HG02943 (cell line): ENCODE results near the gene MAML3.

Source experiments
- ATAC-seq: cut with Tn5 transposase; IDR thresholded peaks from one replicate; pipeline ENCODE4 v1.9.1; 2021; ENCODE audit warnings: mild to moderate bottlenecking, low read depth, moderate library complexity; ENCODE audit not compliant: unreplicated experiment

MAML3 gene

DNA sequence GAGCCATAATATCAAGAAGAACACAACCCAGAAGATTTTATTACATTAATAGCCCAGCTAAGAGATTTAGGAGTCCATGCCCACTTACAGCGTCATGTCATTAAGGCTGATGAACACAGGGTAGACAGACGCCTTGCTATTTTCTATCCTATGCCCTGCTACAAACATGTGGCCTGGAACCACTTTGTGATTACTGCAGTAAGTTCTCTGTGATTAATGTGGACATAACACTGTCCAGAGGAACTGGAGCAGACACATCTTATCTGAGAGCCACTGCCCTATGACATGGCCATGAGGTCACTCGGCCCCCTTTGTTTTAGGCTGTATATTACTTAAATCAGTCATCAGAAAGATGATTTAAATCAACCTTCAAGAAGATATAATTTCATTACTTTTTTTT is 211.7 kb downstream of the MAML3 start:
- no peak for ATAC-seq

DNA sequence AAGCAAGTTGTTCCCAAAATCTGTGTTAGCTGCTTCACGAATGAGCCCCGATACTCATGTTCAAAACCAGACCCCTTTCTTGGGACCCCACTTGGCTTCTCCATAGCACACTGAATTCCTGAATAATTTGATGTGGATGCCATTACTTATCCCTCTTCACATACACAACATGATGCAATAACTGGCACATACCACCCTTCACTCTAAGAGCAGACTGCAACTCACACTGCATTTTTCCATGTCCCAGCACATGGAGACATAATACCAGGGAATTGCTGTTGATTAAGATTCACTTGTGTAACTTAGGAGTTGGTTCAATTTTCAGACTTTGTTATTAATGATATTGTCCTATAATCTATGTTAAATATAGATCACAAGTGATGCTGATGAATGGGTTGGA is 213.4 kb downstream of the MAML3 start:
- ATAC-seq, result no peak

DNA sequence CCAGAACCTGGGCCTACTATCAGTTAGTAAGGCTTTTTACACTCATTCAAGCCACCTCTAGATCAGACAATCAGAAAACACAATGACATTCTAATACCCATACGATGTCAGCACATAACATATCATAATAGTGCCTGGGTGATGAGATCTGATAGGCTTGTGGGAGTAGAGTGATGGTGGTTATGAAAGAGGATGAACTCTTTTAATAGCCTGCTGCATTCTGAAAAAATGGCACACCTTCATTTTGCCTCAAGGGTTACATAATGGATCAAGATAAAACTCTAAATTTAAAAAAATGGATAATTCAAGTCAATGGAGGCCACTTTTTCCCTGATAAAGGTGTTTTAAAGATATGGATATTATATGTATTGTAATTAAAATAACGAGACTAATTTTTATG is 215.6 kb downstream of the MAML3 start:
- no peak for ATAC-seq

DNA sequence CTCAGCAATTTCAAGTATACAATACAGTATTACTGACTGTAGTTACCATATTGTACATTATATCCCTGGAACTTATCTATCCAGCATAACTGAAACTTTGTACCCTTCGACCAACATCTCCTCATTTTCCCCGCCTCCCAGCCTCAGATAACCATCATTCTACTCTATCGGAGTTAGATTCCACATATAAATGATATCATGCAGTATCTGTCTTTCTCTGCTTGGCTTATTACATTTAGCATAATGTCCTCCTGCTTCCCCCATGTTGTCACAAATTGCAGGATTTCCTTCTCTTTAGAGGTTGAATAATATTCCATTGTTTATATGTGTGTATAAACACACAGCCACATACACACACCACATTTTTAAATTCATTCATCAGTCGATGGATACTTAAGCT is 218.1 kb downstream of the MAML3 start:
- ATAC-seq, result no peak

DNA sequence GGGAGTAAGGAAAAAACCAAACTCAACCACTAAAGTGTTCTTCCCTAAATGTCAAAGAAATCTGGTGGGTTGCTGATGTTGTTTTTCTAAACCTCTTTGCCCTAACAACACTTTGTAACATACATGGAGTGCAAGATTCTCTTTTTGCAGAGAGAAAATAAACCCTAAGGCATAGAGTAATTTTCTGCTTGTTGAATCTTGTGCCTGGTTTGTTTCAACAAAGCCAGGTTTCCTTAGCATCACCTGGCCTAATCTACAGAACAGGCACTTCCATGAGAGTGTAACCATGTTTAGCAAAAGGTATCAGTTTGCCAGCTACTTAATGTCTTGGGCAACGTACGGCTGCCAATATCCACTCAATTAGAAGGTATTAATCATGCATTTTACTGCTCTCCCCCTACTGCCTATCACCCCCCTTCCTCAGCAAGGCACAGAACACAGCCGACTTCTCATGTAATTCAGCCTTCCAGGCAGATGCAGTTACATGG is 219.2 kb downstream of the MAML3 start:
- no peak for ATAC-seq

DNA sequence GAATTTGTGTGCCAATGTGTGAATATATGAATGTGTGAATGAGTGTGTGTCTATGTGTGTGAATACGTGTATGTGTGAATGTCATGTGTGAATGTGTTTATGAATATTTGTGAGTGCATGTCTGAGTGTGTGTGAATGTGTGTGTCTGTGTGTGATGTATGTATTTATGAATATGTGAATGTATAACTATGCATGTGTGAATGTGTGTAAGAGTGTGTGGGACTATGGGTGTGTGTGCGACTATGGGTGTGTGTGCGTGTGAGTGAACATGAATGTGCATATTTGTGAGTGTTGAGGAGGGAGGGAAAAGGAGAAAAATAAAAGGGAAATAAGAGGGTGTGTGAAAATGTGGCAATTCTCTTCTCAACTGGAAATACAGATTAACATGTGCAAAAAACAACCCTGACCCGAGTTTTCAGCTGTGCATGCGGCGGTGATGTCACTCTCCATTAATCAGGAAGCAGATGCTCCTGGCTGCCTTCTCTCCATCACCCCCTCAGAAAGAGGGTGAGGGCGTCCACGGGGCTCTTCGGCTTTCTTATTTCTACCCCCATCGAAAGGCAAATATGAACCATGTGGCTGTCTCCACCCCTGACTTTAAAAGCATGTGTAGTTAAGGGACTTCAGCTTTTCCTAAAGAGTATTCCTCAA is 219.8 kb downstream of the MAML3 start:
- ATAC-seq, result no peak

DNA sequence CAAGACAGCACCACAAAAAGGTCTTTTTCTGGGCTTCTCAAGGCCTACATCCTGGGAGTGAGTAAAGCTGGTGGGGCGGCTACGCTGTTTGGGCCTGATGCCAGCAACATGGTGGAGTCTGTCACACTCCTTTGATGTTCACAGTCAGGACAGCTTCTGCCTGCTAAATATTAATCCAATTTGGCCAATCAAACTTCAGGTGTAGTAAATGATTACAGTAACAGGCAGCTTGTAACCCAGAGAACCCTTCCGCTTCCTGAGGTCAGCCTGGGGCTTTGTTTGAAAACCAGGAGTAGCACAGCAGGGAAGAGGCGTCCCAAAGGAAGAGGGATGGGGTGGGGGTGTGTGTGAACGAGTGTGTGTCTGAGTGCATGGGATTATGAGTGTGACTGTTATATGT is 220.4 kb downstream of the MAML3 start:
- ATAC-seq, result no peak

DNA sequence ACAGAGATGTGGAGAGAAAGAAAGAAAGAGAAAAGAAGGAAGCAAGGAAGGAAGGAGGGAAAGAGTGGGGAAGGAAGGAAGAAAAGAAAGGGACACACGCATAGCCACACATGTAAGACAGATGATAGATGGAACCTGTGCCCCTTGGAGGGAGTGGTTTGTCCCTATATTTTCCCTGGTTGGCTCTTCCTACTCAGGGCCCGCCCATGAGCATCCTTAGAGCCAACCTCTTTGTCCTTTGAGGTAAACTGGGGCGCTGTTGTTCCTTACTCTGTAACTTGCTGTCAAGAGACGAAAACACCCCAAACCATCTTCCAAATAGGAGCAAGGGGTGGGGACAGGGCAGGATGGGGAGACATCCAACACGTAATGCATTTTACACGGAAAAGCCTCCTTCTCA is 220.9 kb downstream of the MAML3 start:
- no peak for ATAC-seq

DNA sequence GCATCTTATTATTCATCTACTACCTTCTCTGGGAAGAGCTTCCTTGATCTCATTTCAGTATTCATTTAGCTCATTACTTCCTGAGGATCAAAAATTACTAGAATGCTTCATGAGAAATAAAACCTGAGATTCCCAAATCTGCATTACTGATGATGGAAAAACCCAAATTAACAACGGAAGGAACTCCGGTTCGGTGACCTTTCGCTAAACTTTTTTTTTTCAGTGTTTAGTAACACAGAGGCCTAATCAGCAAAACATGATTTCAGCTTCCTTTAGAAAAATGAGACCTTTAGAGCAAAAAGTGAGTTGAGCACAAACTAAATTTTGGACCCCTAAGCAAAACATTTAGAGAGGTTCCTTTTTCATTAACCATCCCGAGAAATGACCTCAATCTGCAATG is 229.2 kb downstream of the MAML3 start:
- no peak for ATAC-seq

DNA sequence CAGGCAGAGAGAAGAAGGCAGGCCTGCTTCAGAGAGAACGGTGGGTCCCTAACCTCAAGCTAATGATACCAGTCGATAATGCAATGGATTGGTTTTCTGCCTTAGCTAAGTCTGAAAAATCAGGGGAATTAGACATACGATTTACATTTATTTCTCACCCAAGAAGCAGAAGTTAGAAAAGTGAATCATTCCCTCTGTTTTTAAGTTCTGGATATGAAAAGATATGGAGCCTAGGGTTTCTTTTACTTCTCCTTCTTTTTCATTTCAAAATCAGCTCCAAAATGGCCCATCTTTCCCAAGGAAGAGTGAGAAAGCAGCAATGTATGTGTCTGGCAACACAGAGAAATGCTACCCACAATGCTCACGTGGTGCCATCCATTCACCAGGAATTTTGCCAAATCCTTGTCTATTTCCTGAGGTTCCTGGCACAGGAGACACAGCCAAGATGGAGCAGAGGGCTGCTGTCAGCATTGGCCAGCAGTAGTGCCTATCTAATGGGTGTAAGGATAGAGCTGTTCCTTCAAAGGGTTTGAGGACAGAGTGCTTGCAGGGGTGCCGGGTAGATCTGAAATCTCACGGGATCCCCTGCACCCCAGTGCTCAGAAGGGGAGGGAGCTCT is 231.5 kb downstream of the MAML3 start:
- ATAC-seq, result no peak

DNA sequence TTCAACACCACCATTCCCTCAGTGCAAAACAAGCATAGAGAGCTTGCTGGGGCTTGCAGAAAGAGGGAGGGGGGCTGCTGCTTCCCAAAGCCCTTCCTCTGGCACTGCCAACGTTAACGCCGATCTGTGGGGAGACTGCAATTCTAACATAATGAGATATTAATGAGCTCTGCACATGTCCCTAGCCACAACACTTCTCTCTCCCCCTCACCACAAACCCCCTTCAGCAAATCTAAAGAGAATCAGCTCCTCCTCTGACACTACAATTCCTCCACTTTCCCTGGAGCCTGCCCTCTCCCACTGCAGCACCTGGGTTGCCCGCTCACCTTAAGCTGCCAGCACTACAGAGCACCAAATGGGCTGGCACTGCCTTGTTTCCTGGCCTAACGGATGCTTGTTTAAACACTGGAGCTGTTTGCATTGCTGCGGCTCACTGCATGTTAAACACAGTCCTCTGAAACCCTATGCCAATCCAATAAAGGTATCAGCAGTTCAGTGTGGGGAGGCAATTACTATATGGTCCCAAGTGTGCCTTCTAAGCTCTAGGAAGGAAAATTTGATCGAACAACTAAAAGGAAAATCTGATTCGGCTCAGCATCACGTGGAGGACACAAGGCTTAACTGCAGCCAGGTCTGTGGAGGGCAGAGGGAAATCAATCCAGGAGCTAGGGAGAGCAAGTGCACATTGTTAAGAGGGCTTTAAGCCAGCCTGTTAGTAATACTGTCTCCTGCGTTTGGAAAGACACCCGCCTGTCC is 232.4 kb downstream of the MAML3 start:
- ATAC-seq, result no peak

DNA sequence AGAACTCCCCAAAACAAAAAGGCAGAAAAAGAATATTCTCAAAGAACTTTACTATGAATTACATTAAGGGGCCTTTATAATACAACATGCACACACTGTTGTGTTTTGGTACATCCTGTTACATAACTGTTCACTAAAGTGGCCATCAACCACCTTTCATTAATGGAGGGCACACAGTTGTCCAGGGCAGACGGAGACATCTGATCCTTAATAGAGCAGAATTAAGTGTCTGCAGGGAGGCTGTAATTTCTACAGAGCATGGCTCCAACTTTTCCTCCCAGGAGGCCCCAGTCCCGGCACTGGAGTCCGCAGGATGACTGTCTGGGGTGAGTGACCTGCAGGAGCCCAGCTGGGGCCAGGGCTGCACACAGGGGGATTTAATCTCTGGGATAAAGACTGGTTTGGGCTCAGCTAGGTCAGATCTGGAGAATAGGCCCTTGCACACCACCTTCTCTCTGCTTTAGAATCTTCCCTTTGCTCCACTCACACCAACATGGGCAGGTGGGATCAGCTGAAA is 233.4 kb downstream of the MAML3 start:
- no peak for ATAC-seq

DNA sequence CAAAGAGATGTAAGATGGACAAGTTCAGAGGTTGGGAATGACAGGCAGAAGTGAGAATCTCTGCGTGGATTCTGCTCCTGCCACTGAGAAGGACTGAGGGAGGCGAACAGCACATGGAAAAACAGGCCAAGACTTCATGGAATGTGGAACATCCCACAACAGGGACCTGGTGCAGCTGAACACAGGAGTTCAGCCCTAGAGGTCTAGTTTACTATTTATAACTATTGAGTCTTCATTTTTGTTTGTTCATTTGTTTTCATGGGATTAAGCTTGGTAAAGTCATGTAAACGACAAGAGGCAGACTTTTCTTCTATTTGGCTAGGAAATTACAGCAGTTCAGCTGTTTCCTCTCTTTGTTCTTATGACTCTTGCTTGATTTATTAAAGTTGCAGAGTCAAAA is 234.5 kb downstream of the MAML3 start:
- ATAC-seq, result no peak

DNA sequence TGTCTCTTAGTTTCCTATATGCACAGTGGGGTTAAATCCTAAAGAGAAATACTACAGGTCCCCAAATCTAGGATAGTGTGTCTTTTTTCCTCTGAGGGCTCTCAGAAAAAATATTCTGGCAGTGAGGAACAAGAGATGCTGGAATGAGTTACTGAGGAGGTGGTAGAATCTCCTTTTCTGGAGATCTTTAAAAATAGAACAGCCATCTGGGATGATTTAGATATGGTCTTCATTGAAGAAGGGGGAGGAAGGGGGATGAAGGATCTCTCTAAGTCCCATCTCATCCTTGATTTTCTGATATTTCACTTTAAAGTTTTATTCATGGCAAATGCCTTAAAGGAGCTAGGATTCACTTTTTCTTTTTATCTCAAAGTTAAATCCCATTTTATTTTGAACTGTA is 235.0 kb downstream of the MAML3 start:
- ATAC-seq, result no peak

DNA sequence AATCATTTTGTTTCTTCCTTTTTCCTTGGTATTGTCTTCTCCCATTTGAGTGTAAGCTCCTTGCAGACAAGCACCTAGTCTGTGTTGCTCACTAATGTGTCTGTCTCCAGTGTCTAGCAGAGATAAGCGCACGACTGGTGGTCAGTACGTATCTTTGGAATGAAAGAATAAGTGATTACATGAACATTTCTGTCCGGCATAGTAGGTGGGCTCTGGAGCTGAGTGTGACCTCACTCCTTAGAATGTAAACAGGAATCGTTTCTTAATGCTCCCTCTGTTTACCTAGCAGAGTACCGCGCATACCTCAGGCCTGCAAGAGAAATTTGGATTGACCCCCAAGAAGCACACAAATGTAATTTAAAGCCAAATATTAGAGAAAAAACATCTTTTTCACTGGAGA is 235.4 kb downstream of the MAML3 start:
- no peak for ATAC-seq

DNA sequence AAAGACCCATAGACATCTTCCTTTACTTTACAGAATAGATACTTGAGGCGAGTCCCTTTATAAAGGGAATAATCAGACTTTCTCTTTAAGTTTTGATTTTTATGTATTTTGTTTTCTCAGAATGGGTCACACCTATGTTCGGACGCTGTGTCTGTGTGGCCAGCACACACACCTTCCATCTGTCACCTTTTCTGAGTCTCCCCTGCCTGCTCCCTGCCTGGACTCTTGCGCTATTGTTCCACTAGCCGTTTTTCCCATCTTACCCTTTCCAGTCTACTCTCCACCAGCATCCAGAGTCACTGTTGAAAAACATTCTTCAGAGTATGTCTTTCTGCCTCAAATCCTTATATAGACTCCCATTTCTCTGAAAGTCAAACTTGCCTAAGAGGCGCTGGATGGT is 236.1 kb downstream of the MAML3 start:
- ATAC-seq, result no peak

DNA sequence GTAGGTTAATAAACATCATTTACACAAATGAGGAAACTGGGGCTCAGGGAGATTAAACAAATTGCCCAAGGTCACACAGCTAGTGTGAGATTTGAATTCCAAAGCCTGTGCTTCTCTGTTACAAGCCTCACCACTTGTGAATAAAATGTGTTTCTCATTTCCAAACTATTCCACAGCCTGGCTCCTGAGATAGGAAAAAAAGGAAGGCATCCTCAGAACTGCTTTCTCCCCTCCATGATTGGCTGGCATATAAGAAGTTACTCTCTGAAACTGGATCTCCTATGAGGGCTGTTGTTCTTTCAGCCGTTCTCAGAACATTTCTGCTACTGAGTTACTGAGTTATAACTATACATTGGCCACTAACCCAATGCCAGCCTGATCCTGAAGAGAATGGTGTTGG is 237.9 kb downstream of the MAML3 start:
- no peak for ATAC-seq

DNA sequence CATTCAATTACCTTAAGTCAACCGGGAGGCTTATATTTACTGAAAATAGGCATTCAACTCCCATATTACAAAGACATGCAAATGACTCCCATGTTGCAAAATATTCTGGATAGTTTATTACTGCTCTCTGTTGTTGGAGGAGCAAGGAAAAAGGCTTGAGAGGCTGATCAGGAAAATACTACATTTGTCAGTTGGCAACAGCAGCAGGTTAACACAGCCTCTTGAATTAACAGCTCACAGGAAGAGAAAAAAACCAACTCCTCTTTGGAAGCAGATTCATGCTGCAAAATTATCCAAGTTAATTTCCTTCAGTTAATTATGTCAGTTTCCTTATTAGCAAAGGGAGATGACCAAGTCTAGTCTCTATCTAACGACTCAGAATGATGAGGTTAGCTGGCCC is 238.9 kb downstream of the MAML3 start:
- ATAC-seq, result no peak

DNA sequence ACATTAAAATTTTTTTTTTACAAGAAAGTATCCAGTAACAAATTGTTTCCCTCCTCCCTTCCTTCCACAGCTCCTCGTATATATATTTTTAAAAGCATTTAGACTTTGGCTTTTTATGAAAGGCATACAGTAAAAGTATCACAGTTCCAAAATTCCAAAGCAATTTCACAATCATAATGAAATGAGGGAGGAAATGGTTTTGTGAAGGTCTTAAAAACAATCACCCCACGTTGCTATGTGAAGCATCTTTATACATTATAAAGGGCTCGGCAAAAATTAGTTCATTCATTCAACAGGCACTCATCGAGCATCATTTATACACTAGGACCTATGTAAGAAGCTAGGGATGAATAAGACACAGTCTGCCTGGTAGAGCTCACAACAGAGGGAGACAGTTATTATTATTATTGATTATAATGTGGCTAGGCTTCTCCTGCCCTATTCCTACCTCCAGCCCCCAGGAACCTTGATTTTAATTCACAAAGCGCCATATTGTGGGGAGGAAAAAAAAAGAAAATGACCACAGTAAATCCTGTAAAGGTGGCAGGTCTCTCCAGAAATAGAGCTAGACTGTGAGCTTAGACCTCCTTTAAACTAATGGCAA is 239.9 kb downstream of the MAML3 start:
- ATAC-seq, result no peak

DNA sequence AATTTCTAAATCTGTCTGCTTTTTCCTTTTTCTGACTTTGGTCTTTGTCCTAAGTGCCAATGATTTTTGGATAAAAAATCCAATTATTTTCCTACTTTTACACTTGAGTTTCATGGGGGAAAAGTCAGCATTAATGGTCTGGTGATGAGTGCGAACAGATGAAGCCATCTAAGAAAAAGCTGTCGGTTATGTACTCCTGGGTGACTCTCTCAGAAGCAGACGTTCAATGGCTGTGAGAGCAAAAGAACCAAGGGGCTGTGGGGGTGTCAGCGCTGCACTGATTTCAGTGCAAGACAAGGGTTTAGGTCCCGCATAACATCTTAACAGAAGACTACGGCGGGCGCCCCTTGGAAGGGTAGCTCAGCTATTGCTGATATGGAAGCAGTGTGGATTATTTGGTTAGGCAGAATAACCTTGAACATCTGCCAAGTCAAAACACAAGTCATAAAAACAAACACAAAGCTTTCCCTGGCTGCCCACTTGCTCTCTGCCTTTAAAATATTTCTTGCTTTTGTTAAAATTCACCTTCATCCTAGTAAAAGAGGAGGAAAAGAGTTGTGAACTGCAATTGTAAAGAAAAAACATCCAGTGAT is 240.5 kb downstream of the MAML3 start:
- ATAC-seq, result no peak

DNA sequence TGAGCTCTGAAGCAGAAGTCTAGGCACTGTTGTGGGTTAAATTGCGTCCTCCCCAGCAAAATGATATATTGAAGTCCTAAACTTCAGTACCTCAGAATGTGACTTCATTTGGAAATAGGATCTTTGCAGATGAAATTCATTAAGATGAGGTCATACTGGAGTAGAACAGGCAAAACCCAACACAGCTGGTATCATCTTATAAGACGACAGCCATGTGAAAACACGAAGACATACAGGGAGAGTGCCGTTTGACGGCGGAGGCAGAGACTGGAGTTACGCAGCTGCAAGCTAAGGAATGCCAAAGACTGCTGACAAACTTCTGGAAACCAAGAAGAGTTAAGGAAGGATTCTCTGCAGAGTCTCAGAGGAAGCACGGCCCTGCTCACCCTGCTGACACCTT is 241.5 kb downstream of the MAML3 start:
- ATAC-seq, result no peak
